ENCODE measurements around the gene GMCL1.
"Not testable (repeated sequence)": the region's sequence is repeated elsewhere in the genome, so short reads cannot be mapped to it uniquely, and the experiment has no call there.

GMCL1 gene

GRCh38 chr2:69797235-69797634 is 32.2 kb upstream of the GMCL1 start:
- H3K4me3 ChIP-seq (ENCODE audit: low read depth, low read length), result no peak overlapping the region
- no peak for TF ChIP-seq CTCF (IDR thresholded peaks at IDR 0.05; ENCODE audit: low read depth, low read length)
- in situ Hi-C loops (cut with HindIII; ENCODE audit: low sequenced_read_pairs), result no loop called here
- DNase-seq (ENCODE audit: low read depth, low spot score), result no peak

- DNase-seq (ENCODE audit: low read depth, low spot score), result no peak
- H3K4me3 ChIP-seq (ENCODE audit: low read depth, low read length), result no peak overlapping the region
- in situ Hi-C loops (cut with HindIII; ENCODE audit: low sequenced_read_pairs), result no loop called here
- TF ChIP-seq CTCF (IDR thresholded peaks at IDR 0.05; ENCODE audit: low read depth, low read length), result no peak
These were observed 31.6 kb upstream of the GMCL1 start for GRCh38 chr2:69797836-69798289.

- DNase-seq (ENCODE audit: low read depth, low spot score), result peak; percentile 65
- TF ChIP-seq CTCF (IDR thresholded peaks at IDR 0.05; ENCODE audit: low read depth, low read length), result no peak
- peak overlapping the region; percentile 33 for H3K4me3 ChIP-seq (ENCODE audit: low read depth, low read length)
- in situ Hi-C loops (cut with HindIII; ENCODE audit: low sequenced_read_pairs), result no loop called here
These were observed 31.1 kb upstream of the GMCL1 start for GRCh38 chr2:69798290-69798908.

GRCh38 chr2:69798909-69799526 is 30.4 kb upstream of the GMCL1 start:
- DNase-seq (ENCODE audit: low read depth, low spot score), result peak; percentile 79
- in situ Hi-C loops (cut with HindIII; ENCODE audit: low sequenced_read_pairs), result no loop called here
- H3K4me3 ChIP-seq (ENCODE audit: low read depth, low read length), result peak overlapping the region; percentile 33
- TF ChIP-seq CTCF (IDR thresholded peaks at IDR 0.05; ENCODE audit: low read depth, low read length), result no peak

GRCh38 chr2:69801745-69802290 is 27.6 kb upstream of the GMCL1 start:
- no peak for TF ChIP-seq CTCF (IDR thresholded peaks at IDR 0.05; ENCODE audit: low read depth, low read length)
- no peak for DNase-seq (ENCODE audit: low read depth, low spot score)
- in situ Hi-C loops (cut with HindIII; ENCODE audit: low sequenced_read_pairs), result no loop called here
- H3K4me3 ChIP-seq (ENCODE audit: low read depth, low read length), result no peak overlapping the region

- in situ Hi-C loops (cut with HindIII; ENCODE audit: low sequenced_read_pairs); H3K4me3 ChIP-seq (ENCODE audit: low read depth, low read length); DNase-seq (ENCODE audit: low read depth, low spot score): not testable (repeated sequence)
These were observed 26.6 kb upstream of the GMCL1 start for GRCh38 chr2:69802781-69803367.

- in situ Hi-C loops (cut with HindIII; ENCODE audit: low sequenced_read_pairs), result no loop called here
- no peak for TF ChIP-seq CTCF (IDR thresholded peaks at IDR 0.05; ENCODE audit: low read depth, low read length)
- no peak for DNase-seq (ENCODE audit: low read depth, low spot score)
- H3K4me3 ChIP-seq (ENCODE audit: low read depth, low read length), result no peak overlapping the region
These were observed 25.0 kb upstream of the GMCL1 start for GRCh38 chr2:69804416-69804815.
